Measurements from ENCODE around the gene NR5A2.

NR5A2 gene

DNA sequence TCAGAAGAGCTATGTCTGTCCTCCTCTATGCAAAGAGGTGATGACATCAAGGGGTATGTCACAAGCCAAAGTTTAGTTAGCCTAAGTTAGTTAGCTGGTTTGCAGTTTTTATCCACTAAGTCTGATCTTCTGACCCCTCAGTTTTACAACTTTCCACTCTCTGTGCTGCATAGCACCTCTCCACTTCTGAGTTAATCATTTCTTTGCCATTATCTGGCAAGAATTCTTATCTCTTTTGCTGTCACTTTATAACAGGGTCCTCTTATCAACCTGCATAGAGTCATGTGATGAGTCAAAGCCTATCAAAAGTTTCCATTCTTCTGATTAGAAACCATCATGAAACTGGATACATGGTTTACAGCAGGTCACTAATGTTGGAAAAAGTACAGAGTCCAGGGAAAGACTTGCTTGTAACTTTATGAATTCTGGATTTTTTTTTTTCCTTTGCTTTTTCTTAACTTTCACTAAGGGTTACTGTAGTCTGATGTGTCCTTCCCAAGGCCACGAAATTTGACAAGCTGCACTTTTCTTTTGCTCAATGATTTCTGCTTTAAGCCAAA lies at the start of gene NR5A2:
NR5A2 (plus strand) TSS at position 447 of the 560 bp plus-strand sequence. CDS start 138 bp downstream, outside the sequence.
- H3K4me1 ChIP-seq (ENCODE audit: control insufficient read depth, insufficient read depth, low read length) = no peaks in the 10 kb centered on the region
- no peak within 1 kb of the TSS for H3K9ac ChIP-seq (ENCODE audit: low read length)
- no peak within 1 kb of the TSS for H3K27ac ChIP-seq (ENCODE audit: low read depth, low read length)
- peaks cover 8% of the 10 kb centered on the region for H3K27me3 ChIP-seq (ENCODE audit: control insufficient read depth, insufficient read depth, low read length)
- no peaks in the 10 kb centered on the region for H3K36me3 ChIP-seq (ENCODE audit: control insufficient read depth, insufficient read depth, low read length)
- H3K4me3 ChIP-seq (ENCODE audit: low read length) = peak within 1 kb of the TSS; percentile 84

GRCh38 chr1:199978408-199978940 lies 49.0 kb upstream of the NR5A2 start:
- Histone ChIP-seq H3K4me3 (ENCODE audit: low read length) (no peak overlapping the region), H3K27me3 (ENCODE audit: control insufficient read depth, insufficient read depth, low read length) (no peaks in the 10 kb centered on the region), H3K4me1 (ENCODE audit: control insufficient read depth, insufficient read depth, low read length) (no peaks in the 10 kb centered on the region), H3K27ac (ENCODE audit: low read depth, low read length) (no peak overlapping the region), H3K9ac (ENCODE audit: low read length) (no peak overlapping the region), H3K36me3 (ENCODE audit: control insufficient read depth, insufficient read depth, low read length) (no peaks in the 10 kb centered on the region)

- no peak overlapping the region for H3K4me3 ChIP-seq (ENCODE audit: low read length)
- H3K36me3 ChIP-seq (ENCODE audit: control insufficient read depth, insufficient read depth, low read length) = no peaks in the 10 kb centered on the region
- no peaks in the 10 kb centered on the region for H3K27me3 ChIP-seq (ENCODE audit: control insufficient read depth, insufficient read depth, low read length)
- H3K27ac ChIP-seq (ENCODE audit: low read depth, low read length) = no peak overlapping the region
- no peak overlapping the region for H3K9ac ChIP-seq (ENCODE audit: low read length)
- H3K4me1 ChIP-seq (ENCODE audit: control insufficient read depth, insufficient read depth, low read length) = no peaks in the 10 kb centered on the region
Observed at GRCh38 chr1:199979071-199979470, 48.4 kb upstream of the NR5A2 start.

- Histone ChIP-seq H3K4me3 (ENCODE audit: low read length) (no peak overlapping the region), H3K9ac (ENCODE audit: low read length) (no peak overlapping the region), H3K27me3 (ENCODE audit: control insufficient read depth, insufficient read depth, low read length) (no peaks in the 10 kb centered on the region), H3K27ac (ENCODE audit: low read depth, low read length) (no peak overlapping the region), H3K4me1 (ENCODE audit: control insufficient read depth, insufficient read depth, low read length) (no peaks in the 10 kb centered on the region), H3K36me3 (ENCODE audit: control insufficient read depth, insufficient read depth, low read length) (no peaks in the 10 kb centered on the region)
Observed at GRCh38 chr1:199981584-199981983, 45.9 kb upstream of the NR5A2 start.

DNA sequence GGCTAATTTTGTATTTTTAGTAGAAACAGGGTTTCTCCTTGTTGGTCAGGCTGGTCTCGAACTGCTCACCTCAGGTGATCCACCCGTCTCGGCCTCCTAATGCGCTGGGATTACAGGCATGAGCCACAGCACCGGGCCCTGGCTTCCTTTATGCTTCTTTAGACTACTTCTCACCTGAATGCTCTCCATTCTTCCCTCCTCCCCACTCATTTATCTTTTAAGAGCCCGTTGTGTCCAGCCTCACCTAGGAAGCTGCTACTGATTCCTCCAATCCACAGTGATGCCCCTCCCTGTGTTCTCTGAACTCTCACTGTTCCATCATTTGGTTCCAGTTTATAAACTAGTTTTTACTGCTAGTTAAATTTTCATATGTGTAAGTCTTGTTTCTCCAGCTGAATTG lies 44.9 kb upstream of the NR5A2 start:
- Histone ChIP-seq H3K4me3 (ENCODE audit: low read length) (no peak overlapping the region), H3K27ac (ENCODE audit: low read depth, low read length) (no peak overlapping the region), H3K27me3 (ENCODE audit: control insufficient read depth, insufficient read depth, low read length) (no peaks in the 10 kb centered on the region), H3K9ac (ENCODE audit: low read length) (no peak overlapping the region), H3K4me1 (ENCODE audit: control insufficient read depth, insufficient read depth, low read length) (no peaks in the 10 kb centered on the region), H3K36me3 (ENCODE audit: control insufficient read depth, insufficient read depth, low read length) (no peaks in the 10 kb centered on the region)

DNA sequence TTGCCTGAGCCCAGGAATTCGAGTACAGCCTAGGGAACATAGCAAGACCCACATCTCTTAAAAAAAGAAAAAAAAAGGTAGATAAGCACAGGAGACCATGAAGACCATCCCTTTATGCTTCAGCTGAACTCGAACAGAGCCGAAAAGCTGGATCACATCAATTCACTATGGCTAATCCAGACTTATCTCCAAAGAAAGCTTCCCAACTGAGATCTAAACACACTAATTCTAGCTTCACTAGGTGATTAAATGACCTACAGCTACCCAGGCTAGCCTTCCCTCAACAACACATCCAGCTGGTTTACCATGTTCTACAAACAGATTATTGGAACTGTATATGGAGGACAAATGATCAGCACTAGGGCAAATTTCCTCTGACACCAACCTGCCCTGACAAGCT lies 44.0 kb upstream of the NR5A2 start:
- H3K4me3 ChIP-seq (ENCODE audit: low read length) = no peak overlapping the region
- H3K27me3 ChIP-seq (ENCODE audit: control insufficient read depth, insufficient read depth, low read length) = no peaks in the 10 kb centered on the region
- H3K9ac ChIP-seq (ENCODE audit: low read length) = no peak overlapping the region
- no peaks in the 10 kb centered on the region for H3K36me3 ChIP-seq (ENCODE audit: control insufficient read depth, insufficient read depth, low read length)
- H3K4me1 ChIP-seq (ENCODE audit: control insufficient read depth, insufficient read depth, low read length) = no peaks in the 10 kb centered on the region
- H3K27ac ChIP-seq (ENCODE audit: low read depth, low read length) = no peak overlapping the region

GRCh38 chr1:199995096-199995685 lies 32.3 kb upstream of the NR5A2 start:
- Histone ChIP-seq H3K27ac (ENCODE audit: low read depth, low read length) (no peak overlapping the region), H3K36me3 (ENCODE audit: control insufficient read depth, insufficient read depth, low read length) (no peaks in the 10 kb centered on the region), H3K27me3 (ENCODE audit: control insufficient read depth, insufficient read depth, low read length) (no peaks in the 10 kb centered on the region), H3K4me3 (ENCODE audit: low read length) (no peak overlapping the region), H3K9ac (ENCODE audit: low read length) (no peak overlapping the region), H3K4me1 (ENCODE audit: control insufficient read depth, insufficient read depth, low read length) (no peaks in the 10 kb centered on the region)

DNA sequence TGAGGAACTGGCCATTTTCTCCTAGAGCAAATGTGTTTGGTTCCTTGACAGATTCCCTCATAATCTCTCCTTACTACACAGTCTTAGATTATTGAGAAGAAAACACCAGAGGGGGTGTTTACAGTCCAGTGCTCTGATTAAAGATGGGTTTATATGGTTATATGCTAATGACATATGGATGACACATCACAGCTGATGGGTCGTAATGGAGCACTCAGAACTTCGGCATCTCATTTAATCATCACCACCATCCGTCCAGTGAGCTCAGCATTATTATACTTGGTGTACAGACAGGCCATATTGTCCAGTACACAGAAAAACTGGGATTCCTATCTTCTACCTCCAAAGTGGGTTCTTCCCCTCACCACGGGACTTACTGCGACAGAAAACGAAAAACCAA lies 22.3 kb upstream of the NR5A2 start:
- no peaks in the 10 kb centered on the region for H3K27me3 ChIP-seq (ENCODE audit: control insufficient read depth, insufficient read depth, low read length)
- H3K4me1 ChIP-seq (ENCODE audit: control insufficient read depth, insufficient read depth, low read length) = no peaks in the 10 kb centered on the region
- no peak overlapping the region for H3K4me3 ChIP-seq (ENCODE audit: low read length)
- H3K27ac ChIP-seq (ENCODE audit: low read depth, low read length) = no peak overlapping the region
- H3K36me3 ChIP-seq (ENCODE audit: control insufficient read depth, insufficient read depth, low read length) = no peaks in the 10 kb centered on the region
- H3K9ac ChIP-seq (ENCODE audit: low read length) = no peak overlapping the region

DNA sequence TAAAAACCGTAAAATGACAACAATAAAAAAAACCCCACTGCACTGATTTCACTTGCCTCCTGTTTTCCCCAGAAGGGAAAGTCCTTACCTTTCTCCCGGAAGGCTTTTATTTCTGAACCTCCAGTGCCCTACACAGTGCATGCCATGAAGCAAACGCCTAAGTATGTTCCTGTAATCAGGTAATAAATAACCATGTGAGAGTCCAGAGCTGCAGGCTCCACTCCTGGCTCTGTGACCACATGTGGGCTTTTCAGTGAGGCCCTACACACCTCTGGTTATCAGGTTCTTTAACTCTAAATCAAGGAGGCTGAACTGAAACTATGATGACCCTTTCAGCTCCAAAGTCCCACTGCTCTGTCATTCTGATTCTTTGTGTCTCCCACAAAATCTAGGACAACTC lies 20.8 kb upstream of the NR5A2 start:
- H3K27ac ChIP-seq (ENCODE audit: low read depth, low read length) = no peak overlapping the region
- no peaks in the 10 kb centered on the region for H3K4me1 ChIP-seq (ENCODE audit: control insufficient read depth, insufficient read depth, low read length)
- H3K36me3 ChIP-seq (ENCODE audit: control insufficient read depth, insufficient read depth, low read length) = no peaks in the 10 kb centered on the region
- H3K9ac ChIP-seq (ENCODE audit: low read length) = no peak overlapping the region
- H3K27me3 ChIP-seq (ENCODE audit: control insufficient read depth, insufficient read depth, low read length) = no peaks in the 10 kb centered on the region
- no peak overlapping the region for H3K4me3 ChIP-seq (ENCODE audit: low read length)

DNA sequence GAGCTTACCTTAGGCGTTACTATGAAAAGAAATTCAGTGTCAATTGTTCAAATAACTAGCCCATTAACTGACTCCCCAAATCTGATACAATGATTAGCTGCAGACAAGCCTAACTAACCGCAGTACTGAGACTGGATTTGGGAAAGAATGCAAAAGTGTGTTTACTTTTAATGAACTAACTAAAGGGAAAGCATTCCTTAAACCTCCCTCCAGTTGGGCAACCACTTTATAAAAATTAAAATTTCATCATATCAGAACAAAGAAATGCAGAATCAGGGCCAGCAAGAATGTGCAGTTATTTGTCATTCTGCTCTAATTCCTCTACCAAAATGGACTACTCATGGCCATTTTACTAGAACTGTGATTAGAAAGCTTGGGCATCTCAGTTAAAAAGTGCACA lies 11.7 kb upstream of the NR5A2 start:
- Histone ChIP-seq H3K4me1 (ENCODE audit: control insufficient read depth, insufficient read depth, low read length) (no peaks in the 10 kb centered on the region), H3K27ac (ENCODE audit: low read depth, low read length) (no peak overlapping the region), H3K36me3 (ENCODE audit: control insufficient read depth, insufficient read depth, low read length) (no peaks in the 10 kb centered on the region), H3K4me3 (ENCODE audit: low read length) (no peak overlapping the region), H3K9ac (ENCODE audit: low read length) (no peak overlapping the region), H3K27me3 (ENCODE audit: control insufficient read depth, insufficient read depth, low read length) (no peaks in the 10 kb centered on the region)

DNA sequence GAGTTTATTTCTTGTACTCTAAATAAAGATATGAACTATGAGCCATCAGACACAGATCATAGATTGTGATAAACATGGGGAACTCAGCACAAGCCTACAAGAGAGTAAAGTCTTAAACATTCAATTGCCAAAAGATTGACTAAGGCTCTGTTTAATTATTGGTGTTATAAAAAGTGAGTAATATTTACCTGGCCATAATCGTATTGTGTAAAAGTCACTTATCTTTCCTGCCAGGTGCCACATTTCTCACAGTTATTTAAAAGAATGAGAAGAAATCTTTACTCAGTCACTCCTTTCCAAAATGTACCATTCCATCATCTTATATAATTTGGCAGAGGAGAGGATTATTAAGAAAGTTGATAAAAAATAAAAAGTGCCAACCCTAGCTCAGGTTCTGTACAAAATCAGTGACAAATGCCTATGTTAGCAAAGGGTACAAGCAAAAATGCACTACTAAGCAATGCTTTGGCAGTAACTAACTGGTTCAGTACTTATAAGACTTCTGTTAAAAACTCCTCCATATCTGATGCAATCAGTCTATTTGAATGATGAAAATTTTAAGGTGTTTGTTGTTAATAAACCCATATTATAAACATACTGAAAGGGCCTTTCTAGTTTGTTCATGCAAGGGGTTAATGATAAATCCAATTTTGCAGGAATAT lies 5.8 kb upstream of the NR5A2 start:
- Histone ChIP-seq H3K27ac (ENCODE audit: low read depth, low read length) (no peak overlapping the region), H3K4me3 (ENCODE audit: low read length) (no peak overlapping the region), H3K9ac (ENCODE audit: low read length) (no peak overlapping the region)

DNA sequence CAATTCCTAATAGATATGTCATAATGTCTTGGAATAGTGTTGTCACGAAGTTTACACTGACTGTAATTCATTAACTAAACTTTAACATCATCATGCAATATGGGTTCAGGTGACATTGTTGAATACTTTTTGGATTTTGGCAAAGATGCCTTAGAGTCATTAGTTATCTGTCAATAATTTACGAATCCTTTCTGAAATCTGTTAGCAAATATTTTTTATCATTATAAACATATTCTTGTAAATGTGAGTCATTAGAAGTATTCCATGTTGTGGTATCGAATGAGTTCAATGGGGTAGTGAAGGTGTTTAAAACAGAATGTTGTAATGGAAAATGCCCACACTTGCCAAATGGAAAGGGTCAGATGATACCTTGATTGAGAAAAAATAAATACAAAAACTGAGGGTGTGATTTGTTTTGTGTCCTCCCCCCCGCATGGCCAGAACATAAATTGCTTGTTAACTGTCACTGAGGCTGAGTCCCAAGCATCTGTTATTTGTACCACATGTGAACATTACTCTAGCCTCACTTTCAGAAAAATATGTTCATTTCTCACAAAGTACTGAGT lies 5.2 kb upstream of the NR5A2 start:
- H3K4me3 ChIP-seq (ENCODE audit: low read length) = no peak overlapping the region
- H3K9ac ChIP-seq (ENCODE audit: low read length) = no peak overlapping the region
- H3K36me3 ChIP-seq (ENCODE audit: control insufficient read depth, insufficient read depth, low read length) = no peaks in the 10 kb centered on the region
- no peaks in the 10 kb centered on the region for H3K4me1 ChIP-seq (ENCODE audit: control insufficient read depth, insufficient read depth, low read length)
- no peak overlapping the region for H3K27ac ChIP-seq (ENCODE audit: low read depth, low read length)
- no peaks in the 10 kb centered on the region for H3K27me3 ChIP-seq (ENCODE audit: control insufficient read depth, insufficient read depth, low read length)

More for the DNA sequence above, 5.8 kb upstream of the NR5A2 start:
- no peaks in the 10 kb centered on the region for H3K36me3 ChIP-seq (ENCODE audit: control insufficient read depth, insufficient read depth, low read length)
- H3K27me3 ChIP-seq (ENCODE audit: control insufficient read depth, insufficient read depth, low read length) = no peaks in the 10 kb centered on the region
- H3K4me1 ChIP-seq (ENCODE audit: control insufficient read depth, insufficient read depth, low read length) = no peaks in the 10 kb centered on the region

Measured in rectal smooth muscle tissue (tissue), 1 donor.